ENCODE data around the gene LAYN.

Gene LAYN

DNA sequence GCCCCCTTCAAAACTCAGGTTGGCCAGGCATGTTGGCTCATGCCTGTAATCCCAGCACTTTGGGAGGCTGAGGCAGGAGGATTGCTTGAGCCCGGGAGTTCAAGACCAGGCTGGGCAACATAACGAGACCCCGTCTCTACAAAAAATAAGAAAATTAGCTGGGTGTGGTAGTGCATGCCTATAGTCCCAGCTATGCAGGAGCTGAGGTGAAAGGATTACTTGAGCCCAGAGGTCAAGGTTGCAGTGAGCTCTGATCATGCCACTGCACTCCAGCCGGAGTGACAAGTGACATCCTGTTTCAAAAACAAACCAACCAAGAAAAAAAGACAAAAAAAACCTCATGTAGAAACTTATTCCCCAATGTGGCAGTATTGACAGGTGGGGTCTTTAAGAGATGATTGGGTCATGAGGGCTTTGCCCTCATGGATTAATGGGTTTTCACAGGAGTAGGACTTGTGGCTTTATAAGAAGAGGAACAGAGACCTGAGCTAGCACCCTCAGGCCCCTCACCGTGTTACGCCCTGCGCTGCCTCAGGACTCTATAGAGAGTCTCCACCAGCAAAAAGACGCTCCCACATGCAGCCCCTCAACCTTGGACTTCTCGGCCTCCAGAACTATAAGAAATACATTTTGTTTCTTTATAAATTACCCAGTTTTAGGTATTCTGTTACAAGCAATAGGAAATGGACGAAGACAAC is 22.3 kb downstream of the LAYN start:
- no peak for DNase-seq

DNA sequence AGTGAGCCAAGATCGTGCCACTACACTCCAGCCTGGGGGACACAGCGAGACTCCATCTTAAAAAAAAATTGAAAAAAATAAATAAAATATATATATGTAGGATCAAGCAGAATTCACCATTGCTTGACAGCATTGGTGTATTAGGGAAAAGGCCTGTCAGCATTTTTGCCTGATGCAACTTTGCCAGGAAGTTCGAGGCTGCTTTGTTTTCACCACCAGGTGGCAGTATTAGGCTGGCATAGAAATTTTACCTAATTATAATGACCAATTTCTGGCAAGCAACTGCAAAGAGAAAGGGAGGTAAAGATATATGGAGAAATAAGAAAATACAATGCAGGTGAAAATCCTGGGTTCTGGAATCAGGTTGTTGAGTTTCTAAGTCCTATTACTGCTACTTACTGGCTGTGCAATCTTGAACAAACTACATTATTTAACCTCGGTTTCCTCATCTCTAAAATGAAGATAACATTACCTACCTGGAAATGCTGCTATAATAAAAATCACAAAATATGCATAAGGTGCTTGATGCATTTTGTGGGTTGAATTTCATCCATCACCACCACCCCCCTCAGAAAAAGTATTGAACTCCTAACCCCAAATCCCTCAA is 24.7 kb downstream of the LAYN start:
- peak; percentile 13 for DNase-seq

DNA sequence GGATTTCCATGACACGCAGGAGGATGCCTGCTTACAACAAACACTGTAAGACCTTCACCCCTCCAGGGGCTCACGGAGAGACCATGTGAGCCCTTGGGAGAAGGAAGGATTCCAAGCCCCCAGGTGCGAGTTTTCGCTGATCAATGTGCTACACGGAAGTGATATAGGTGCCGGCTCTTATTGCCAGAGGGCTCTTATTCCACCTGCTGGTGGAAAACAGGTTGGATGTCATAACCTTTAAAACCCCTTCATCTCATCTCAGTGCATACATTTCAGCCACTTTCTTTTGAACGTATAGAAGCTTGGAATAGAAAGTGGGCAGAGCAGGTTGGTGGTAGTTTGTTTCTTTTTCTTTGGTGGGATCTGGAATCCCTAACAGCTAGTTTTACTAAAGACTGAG is 25.8 kb downstream of the LAYN start:
- no peak for DNase-seq

DNA sequence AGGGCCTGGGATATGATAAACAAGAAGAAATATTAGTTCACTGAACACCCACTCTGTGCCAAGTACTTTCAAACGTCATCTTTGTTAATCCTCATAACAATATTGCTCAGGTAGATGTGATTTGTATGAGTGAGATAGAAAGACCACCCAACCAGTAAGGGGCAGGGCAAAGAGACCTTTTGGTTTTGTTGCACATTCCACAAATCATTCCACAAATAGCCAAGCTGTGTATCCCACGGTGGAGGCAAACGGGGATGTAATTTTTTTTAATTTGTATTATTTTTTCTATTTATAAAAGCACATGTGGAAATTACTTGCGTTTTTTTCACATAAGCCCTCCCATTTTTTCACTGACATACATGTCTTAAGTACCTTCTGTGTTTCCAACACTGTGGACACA is 29.0 kb downstream of the LAYN start:
- no peak for DNase-seq

DNA sequence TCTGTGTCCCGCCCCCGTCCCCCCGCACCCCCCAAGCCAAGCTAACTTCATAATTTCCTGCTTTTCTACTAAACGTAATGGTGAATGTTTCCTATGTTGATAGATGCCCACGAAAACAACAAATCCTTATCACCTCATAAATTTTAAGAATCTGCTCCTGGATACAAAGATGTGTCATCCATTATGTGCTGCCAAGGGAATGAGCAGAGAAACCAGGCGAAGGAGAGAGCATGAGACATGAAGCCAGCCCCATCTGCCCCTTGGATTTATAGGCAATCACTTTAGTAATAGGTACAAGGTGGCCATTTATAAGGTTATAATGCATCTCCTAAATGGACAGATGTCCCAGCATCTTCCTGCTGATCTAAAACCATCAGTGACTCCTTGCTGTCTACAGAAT is 30.3 kb downstream of the LAYN start:
- no peak for DNase-seq

DNA sequence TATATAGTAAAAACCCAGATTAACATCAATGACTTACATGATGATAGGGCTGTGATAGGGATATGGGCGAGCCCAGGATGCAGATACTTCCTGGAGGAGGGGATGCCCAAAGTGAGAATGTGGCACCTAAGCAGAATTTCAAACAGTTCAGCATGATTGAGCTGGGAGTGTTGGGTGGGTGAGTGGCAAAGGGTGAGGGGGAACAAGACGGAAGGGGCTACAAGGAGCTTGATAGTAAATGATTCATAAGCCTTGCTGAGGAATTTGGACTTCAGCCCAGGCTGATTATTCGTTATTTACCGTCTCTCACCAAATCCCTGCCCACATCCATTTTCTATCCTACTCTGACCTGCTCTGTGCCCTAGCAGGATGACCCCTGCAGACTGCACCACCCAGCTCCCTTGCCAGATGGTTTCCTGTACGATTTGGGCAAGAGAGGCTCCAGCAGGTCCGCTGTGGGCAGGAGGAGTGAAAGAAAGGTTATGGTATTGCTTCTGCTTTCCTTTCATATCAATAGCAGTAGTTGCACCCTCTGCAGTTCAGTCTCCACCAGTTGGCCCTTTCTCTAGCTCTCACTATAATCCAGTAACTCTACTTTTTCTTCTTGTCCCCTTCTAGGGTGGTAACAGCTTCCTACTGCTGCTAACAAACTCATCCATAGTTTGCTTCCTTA is 31.4 kb downstream of the LAYN start:
- DNase-seq, result no peak

DNA sequence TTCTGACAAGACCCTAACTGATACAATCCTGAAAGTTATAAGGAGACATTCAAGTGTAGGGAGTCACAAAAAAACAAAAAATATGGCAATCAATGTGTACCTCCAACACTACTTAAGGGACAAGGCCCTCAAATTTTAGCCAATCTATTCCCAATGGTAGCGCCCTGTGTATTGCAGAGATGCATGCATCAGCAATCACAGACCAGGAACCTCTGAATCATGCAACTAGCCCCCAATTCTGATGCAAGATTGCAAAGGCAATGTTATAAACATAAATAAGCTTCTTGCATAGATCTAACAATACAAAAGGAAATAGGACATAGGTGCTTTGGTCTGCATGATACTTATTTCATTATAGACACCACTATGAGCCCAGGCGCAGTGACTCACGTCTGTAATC is 32.1 kb downstream of the LAYN start:
- no peak for DNase-seq

DNA sequence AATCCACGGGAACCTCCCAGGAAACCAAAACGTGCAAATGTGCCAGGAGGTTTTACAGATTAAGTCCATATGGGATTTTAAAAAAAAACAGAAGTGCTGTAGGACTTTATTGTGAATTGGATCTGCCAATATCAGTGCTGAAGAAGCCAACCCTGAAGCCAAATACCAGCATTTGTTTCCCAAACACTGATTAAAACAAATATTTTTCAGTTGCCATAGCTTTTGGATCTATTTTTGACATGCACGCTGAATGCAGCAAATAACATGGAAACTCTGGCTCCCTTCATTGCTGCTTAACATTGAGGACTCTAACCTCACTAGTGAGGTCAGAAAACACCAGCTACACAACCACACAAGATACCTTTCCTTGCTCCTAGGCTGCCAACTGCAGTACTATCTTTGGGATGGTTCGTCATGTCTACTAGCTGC is 33.3 kb downstream of the LAYN start:
- DNase-seq, result no peak

DNA sequence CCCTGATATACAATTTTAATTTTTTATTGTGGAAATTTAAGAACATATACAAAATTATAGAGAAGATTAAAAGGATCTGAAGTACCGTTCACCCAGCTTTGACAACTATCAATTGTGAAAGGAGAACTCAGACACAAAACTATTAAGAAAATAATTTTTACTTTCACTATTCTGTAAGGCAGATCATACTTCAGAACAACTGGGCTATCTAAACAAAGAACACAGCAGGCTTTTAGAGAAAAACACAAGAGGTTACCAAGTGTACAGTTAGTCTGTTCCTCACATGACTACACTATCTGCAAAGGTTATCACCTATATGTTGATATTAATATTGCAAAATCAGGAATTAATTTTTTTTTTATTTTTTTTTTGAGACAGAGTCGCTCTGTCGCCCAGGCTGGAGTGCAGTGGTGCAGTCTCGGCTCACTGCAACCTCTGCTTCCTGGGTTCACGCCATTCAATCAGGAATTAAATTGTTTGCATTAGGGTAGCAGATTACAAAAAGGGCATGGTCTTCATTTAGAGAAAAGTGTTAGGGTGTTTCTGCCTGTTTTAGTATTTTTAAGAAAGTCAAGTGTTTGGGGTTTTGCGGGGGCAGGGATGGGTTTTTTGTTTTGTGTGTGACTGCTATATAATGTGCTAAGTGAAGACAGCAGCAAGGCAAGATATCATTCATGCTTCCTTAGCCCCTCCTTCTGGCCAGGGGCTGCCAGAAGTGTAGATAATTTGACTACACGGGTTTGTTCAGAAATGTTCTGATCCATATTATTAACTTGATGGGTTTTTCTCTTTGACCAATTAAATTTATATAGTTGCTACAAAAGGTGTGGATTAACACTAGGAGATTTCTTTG is 34.1 kb downstream of the LAYN start:
- no peak for DNase-seq

DNA sequence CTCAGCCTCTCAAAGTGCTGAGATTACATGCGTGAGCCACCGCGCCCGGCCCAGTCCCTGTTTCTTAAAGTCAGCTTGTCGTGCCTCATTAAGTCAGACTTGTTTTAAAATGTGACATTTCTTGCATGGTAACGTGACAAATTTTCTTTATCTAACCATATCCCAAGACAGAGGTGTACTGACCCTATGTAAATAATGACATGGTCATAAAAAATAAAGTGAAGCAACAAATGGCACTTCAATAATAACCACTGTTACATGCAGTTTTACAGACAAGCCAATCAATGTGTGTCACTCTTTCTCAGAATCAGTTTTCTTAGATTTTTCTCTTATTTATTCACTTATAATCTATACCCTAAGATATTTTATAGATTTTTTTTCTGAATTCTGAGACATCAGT is 35.2 kb downstream of the LAYN start:
- no peak for DNase-seq

DNA sequence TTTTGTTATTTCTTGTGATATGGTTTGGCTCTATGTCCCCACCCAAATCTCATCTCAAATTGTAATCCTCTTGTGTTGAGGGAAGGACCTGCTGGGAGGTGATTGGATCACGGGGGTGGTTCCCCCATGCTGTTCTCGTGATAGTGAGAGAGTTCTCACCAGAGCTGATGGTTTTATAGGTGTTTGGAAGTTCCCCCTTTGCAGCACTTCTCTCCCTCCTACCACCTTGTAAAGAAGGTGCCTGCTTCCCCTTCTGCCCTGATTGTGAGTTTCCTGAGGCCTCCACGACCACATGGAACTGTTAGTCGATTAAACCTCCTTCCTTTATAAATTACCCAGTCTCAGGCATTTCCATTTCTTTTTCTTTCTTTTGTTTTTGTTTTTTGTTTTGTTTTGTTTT is 37.3 kb downstream of the LAYN start:
- no peak for DNase-seq

DNA sequence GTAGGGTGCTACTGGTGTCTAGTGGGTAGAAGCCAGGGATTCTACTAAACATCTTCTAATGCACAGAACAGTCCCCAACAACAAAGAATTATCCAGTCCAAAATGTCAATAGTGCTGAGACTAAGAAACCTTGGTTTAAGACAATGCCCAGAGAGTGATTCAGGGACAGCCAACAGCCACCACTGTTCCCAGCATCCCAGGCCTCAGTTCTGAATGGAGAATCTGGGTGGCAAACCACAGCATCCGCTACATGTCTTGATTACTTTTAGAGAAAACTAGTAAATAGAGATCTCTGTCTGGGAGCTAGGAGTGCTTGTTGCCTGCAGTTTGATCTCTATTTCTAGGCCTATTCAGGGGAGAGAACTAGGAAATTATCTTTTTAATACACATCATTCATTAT is 40.8 kb downstream of the LAYN start:
- DNase-seq, result no peak

DNA sequence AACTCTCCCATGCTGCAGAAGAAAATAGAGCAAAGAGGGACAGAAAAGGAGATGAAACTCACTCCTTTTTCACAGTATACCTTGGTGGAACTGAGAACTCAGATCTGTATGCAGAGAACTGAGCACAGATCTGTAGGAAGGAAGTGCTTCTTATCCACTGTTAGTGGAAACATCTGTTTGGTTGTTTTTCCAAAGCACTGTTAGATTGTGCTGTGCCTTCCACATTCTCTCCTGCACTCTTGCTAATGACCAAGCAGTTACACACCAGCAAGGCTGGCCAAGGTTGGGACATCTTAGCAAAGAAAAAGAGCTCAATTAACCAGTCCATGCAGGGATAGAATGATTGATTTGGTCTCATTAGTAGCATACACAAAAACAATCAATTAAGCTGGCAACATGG is 41.6 kb downstream of the LAYN start:
- no peak for DNase-seq

DNA sequence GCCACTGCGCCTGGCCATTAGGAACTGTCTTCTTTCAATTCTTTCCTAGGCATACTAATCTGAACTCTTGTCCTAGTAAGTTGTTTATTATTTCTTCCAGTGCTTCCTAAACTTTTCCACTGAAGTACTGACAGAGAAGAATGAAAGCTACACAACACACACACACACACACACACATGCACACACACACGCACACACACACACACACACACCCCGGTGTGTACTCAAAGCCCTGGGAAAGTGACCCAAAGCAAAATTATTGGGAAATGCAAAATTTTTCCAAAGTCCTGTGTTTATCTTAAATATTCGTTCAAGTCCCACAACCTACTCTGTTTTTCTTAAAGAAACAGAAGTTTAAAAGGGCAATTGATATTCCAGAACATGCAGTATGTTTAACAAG is 42.4 kb downstream of the LAYN start:
- no peak for DNase-seq

DNA sequence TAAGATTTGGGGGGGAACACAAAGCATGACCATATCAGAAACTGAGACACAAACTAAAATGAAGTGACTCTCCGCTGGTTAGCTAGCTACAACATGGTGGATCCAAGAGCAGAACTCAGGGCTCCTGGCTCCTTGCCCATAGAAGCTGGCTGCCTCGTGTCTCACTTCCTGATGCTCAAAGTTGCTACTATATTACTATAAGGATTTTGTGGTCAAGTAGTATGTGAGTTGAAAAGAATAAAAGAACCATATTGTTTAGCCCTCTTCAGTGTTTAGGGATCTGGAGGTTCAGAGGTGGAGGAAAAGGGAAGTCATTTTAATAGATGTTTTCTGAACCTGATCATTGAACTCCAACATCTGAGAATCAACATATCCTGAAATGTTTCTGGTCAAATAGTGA is 44.9 kb downstream of the LAYN start:
- no peak for DNase-seq

DNA sequence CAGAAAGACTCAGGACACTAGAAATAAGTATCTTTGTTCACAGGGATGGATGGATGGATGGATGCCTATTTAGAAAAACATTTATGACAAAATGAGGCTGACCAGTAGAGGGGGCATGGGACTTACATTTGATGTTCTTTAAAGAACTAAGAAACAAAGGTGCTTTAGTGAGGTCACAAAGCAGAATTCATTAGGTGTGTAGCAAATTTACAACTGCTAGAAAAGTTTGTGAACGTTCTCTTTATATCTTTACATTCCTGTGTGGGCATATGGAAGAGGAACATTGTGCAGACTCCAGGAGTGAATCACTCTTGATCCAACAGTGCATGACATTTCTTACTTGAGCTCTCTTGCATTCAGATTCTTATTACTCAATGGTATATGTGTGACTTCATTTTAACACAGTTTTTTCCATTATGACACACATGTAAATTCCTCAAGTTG is 45.9 kb downstream of the LAYN start:
- DNase-seq, result peak; percentile 30

DNA sequence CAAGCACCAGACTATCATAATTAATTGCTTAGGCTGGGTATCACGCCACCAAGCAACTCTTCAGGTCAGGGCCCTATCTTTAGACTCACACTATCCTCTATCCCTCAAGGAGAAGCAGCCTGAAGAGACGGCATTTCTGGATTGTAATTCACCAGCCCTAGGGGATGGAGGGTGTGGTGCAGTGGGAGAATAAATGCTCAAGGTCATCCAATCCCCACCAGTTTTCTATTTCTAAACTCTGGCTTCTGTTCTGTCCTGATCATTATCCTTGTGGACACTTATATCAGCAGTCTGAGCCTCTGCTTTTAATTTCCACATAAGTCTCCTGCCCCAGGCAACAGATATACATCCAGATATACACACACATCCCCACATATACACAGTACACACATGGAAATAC is 48.6 kb downstream of the LAYN start:
- DNase-seq, result no peak

DNA sequence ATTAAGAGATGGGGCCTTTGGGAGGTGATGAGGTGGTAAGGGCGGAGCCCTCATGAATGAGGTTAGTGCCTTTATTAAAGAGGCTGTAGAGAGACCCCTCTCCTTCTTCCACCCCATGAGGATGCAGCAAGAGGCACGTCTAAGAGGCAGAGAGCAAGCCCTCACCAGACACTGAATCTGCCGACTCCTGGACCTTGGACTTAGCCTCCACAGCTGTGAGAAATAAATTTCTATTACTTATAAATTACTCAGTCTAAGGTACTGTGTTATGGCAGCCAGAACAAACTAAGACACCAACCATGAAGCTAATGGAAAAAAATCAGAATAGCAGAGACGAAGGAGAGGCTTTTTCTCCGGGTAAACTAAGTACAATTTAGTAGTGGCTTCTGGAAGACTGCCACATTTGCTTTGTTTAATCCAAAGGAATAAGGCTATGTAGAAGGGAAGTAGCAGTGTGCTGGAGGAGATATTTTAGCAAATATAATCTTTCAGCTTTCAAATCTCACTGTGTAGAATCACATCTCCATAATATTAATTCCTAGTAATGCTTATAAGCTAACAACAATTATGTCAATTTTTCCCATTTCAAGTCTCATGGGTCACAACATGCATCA is 49.5 kb downstream of the LAYN start:
- no peak for DNase-seq

DNA sequence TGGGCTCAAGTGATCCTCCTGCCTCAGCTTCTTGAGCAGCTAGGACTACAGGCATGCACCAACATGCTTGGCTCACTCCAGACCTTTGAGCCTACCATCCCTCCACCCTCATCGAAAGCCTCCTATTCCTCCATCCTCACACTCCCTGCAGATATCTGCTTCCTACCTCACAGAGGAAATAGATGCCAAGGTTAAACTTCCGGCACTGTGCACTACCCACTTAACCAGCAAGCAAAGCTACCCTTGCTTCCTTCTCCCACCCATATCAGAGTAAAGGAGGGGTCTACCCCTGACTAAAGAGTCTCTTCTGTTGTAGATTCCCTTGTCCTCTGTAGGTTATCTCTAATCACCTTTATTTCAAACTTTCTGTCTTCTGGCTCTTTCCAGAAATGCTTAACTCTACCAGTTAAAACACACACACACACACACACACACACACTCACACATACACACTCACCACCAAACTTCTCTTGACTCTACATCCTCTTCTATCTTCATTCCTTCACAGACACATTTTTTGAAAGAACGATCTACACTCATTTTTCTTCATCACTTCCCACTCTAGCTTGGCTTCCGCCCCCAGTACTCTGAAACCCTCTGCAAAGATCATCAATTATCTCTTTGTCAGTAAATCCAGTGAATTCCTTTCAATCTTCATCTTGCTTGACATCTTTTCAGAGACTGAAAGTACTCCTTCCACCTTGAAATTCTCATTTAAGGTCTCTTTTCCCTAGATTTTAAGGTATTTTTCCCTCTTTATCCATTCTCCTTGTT is 50.9 kb downstream of the LAYN start:
- no peak for DNase-seq

DNA sequence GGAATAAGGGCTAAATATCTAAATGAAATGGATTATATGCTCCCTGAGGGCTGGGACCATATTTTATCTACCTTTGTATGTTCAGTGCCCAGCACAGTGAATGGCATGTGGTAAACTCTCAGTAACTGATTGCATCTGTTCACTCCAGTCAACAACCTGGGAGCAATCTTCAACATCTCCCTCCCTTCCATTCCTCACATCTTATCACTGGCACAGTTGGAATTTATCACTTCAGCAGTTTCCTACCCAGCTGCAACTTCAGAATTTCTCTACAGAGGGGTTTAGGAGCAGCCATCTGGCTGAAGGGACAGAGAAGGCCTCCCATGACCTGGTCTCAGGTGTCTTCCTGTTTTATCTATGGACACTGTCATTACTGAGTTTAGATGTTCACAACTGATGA is 52.0 kb downstream of the LAYN start:
- no peak for DNase-seq

DNA sequence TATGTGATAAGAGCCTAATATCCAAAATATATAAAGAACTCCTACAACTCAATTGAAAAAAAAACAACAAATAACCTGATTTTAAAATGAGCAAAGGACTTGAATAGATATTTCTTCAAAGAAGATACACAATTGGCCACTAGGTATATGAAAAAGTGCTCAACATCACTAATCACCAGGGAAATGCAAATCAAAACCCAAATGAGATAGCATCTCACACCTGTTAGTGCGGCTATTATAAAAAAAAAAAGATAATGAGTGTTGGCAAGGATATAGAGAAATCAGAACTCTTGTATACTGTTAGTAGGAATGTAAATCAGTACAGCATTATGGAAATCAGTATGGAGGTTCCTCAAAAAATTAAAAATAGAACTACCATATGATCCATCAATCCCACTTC is 55.8 kb downstream of the LAYN start:
- DNase-seq, result no peak

DNA sequence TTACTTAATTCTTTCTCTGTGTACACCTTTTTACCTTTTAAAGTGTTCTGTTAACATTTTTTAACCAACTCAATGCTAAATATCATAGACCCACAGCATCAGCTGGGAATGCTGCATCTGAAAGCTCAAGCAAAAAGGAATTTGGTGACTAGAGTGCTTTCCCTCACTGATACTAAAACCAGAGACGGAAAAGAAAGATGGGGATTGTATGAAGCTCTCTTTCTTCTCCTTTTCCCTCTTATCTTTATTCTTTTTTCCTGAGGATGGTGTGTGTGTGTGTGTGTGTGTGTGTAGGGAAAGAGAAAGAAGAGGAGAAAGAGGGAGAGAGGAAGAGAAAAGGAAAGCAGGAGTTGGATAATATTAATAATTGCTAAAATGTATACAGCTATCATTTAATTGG is 57.6 kb downstream of the LAYN start:
- DNase-seq, result no peak
